SK-N-MC (cell line): Measurements from ENCODE around the gene PPARA.

ENCODE experiments used
- EZH2 ChIP-seq: fragments of 200-600 bp; sonication (generic); IDR thresholded peaks from one replicate; pipeline ENCODE4 v1.6.1; 2017; ENCODE audit warnings: antibody characterized with exemption
- POLR2AphosphoS5 ChIP-seq: IDR thresholded peaks from 2 replicates; pipeline ENCODE4 v1.6.1; 2012; ENCODE audit warnings: mild to moderate bottlenecking, low read depth, low read length, borderline replicate concordance

GRCh38 chr22:46122511-46122971 lies 27.8 kb upstream of the PPARA start:
- TF ChIP-seq POLR2AphosphoS5 = no peak
- no peak for TF ChIP-seq EZH2
